Upper lobe of left lung (tissue), 4 donors: ENCODE results near the gene SYCP2L.

Experiments used
- EP300 ChIP-seq, 4 donors: sonication (generic); formaldehyde crosslinking; IDR thresholded peaks; one replicate each; pipeline ENCODE4 v1.5.1; 2017; ENCODE audit warnings: antibody characterized with exemption in 4 of 4, control low read depth in 2 of 4
- POLR2A ChIP-seq, 4 donors: fragments of 450-650 bp; IDR thresholded peaks; one replicate each; pipeline ENCODE4 v1.5.1; 2016 to 2017; ENCODE audit warnings: antibody characterized with exemption in 4 of 4, mild to moderate bottlenecking in 2 of 4
- POLR2AphosphoS5 ChIP-seq, 2 donors: sonication (generic); formaldehyde crosslinking; IDR thresholded peaks; one replicate each; pipeline ENCODE4 v1.5.1; 2017; ENCODE audit warnings: antibody characterized with exemption in 2 of 2
- TF ChIP-seq, protein P1 (sequence below), 6 experiments: fragments of 450-650 bp in 4 of 6; fragments of 200-600 bp in 2 of 6; sonication (generic) in 2 of 6; IDR thresholded peaks; one replicate each; pipeline ENCODE4 v1.5.1; 2016 to 2019; ENCODE audit warnings: antibody characterized with exemption in 6 of 6

DNA sequence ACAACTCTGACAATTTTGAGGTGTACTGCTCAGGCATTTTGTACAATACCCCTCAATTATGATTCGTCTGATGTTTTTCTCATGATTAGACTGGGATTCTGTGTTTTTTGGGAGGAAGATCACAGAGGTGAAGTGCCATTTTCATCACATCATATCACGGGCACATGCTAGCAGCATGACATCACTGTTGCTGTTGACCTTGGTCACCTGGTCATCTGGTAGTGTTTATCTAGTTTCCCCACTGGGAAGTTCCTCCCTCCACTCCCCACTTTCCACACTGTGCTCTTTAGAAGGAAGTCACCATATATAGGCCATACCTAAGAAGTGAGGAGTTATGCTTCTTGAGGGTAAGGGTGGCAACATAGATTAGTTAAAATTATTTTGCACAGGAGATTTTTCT, 25.8 kb upstream of the SYCP2L start:
- TF ChIP-seq, protein P1, sequence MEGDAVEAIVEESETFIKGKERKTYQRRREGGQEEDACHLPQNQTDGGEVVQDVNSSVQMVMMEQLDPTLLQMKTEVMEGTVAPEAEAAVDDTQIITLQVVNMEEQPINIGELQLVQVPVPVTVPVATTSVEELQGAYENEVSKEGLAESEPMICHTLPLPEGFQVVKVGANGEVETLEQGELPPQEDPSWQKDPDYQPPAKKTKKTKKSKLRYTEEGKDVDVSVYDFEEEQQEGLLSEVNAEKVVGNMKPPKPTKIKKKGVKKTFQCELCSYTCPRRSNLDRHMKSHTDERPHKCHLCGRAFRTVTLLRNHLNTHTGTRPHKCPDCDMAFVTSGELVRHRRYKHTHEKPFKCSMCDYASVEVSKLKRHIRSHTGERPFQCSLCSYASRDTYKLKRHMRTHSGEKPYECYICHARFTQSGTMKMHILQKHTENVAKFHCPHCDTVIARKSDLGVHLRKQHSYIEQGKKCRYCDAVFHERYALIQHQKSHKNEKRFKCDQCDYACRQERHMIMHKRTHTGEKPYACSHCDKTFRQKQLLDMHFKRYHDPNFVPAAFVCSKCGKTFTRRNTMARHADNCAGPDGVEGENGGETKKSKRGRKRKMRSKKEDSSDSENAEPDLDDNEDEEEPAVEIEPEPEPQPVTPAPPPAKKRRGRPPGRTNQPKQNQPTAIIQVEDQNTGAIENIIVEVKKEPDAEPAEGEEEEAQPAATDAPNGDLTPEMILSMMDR (IDR thresholded peaks at IDR 0.05): no peak
- TF ChIP-seq POLR2A (IDR thresholded peaks at IDR 0.05) (no peak), POLR2AphosphoS5 (IDR thresholded peaks at IDR 0.05) (no peak), EP300 (IDR thresholded peaks at IDR 0.05) (no peak)
